Measurements from ENCODE around the gene WWC1. TPM values are rescaled to one million over a fixed set of nuclear protein-coding genes. Genes with fewer than 3 reads are reported as not detected.

The WWC1 gene
- polyA plus RNA-seq, 1 experiment, result 5.2 TPM

- Histone ChIP-seq H3K27ac (ENCODE audit: low read depth, low read length) (no peak overlapping the region), H3K9me3 (ENCODE audit: control insufficient read depth, insufficient read depth, low read length) (no peaks in the 10 kb centered on the region; the same call in 1 of the 2 replicates), H3K27me3 (ENCODE audit: control insufficient read depth, insufficient read depth, low read length) (no peaks in the 10 kb centered on the region), H3K4me3 (ENCODE audit: low read depth, low read length) (no peak overlapping the region)
- DNase-seq (ENCODE audit: low read depth, low spot score), result no peak
- TF ChIP-seq CTCF (IDR thresholded peaks at IDR 0.05; ENCODE audit: low read depth, low read length), result no peak
- CTCF ChIA-PET, result no interaction called here
- POLR2A ChIA-PET, result no interaction called here
Observed at GRCh38 chr5:168457542-168457941, 166.1 kb downstream of the WWC1 start.

- no peak for TF ChIP-seq CTCF (IDR thresholded peaks at IDR 0.05; ENCODE audit: low read depth, low read length)
- CTCF ChIA-PET, result no interaction called here
Observed at GRCh38 chr5:168460606-168461005, 169.2 kb downstream of the WWC1 start.

DNA sequence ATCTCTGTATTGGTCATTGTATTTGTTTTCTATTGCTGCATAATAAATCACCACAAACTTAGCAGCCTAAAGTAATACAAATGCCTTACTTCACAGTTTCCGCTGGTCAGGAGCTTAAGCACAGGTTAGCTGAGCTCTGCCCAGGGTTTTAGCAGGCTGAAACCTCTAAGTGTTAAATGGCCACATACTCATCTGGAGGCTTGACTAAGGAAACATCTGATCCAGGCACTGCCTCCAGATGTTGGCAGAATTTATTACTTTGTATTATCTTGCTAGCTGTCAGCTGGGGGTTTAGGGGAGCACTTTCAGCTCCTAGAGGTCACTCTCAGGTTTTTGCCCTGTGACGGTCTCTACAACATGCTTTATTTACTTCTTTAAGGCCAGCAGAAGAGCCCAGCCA, 171.6 kb downstream of the WWC1 start:
- DNase-seq (ENCODE audit: low read depth, low spot score), result no peak
- CTCF ChIA-PET, result interaction anchor here (1.1 kb wide), 1 partner anchor 23 kb away, joined by 4 read pairs; the partner anchor contains the start of gene RARS1
- H3K4me3 ChIP-seq (ENCODE audit: low read depth, low read length), result no peak overlapping the region

More at GRCh38 chr5:168460606-168461005, 169.2 kb downstream of the WWC1 start:
- H3K9me3 ChIP-seq (ENCODE audit: control insufficient read depth, insufficient read depth, low read length), result no peaks in the 10 kb centered on the region; the same call in 1 of the 2 replicates
- no peak overlapping the region for H3K27ac ChIP-seq (ENCODE audit: low read depth, low read length)
- H3K27me3 ChIP-seq (ENCODE audit: control insufficient read depth, insufficient read depth, low read length), result no peaks in the 10 kb centered on the region
- DNase-seq (ENCODE audit: low read depth, low spot score), result no peak
- POLR2A ChIA-PET, result no interaction called here
- no peak overlapping the region for H3K4me3 ChIP-seq (ENCODE audit: low read depth, low read length)

GRCh38 chr5:168464214-168464613, 172.8 kb downstream of the WWC1 start:
- Histone ChIP-seq H3K27me3 (ENCODE audit: control insufficient read depth, insufficient read depth, low read length) (no peaks in the 10 kb centered on the region), H3K27ac (ENCODE audit: low read depth, low read length) (peak overlapping the region; percentile 31), H3K9me3 (ENCODE audit: control insufficient read depth, insufficient read depth, low read length) (no peaks in the 10 kb centered on the region), H3K4me3 (ENCODE audit: low read depth, low read length) (no peak overlapping the region)
- no peak for TF ChIP-seq CTCF (IDR thresholded peaks at IDR 0.05; ENCODE audit: low read depth, low read length)
- POLR2A ChIA-PET, result no interaction called here
- DNase-seq (ENCODE audit: low read depth, low spot score), result no peak
- CTCF ChIA-PET, result no interaction called here

More for the DNA sequence above, 171.6 kb downstream of the WWC1 start:
- no peak for TF ChIP-seq CTCF (IDR thresholded peaks at IDR 0.05; ENCODE audit: low read depth, low read length)
- H3K27ac ChIP-seq (ENCODE audit: low read depth, low read length), result no peak overlapping the region
- POLR2A ChIA-PET, result no interaction called here
- H3K27me3 ChIP-seq (ENCODE audit: control insufficient read depth, insufficient read depth, low read length), result no peaks in the 10 kb centered on the region
- H3K9me3 ChIP-seq (ENCODE audit: control insufficient read depth, insufficient read depth, low read length), result no peaks in the 10 kb centered on the region

- DNase-seq (ENCODE audit: low read depth, low spot score), result no peak
- Histone ChIP-seq H3K27me3 (ENCODE audit: control insufficient read depth, insufficient read depth, low read length) (no peaks in the 10 kb centered on the region), H3K4me3 (ENCODE audit: low read depth, low read length) (no peak overlapping the region), H3K27ac (ENCODE audit: low read depth, low read length) (no peak overlapping the region), H3K9me3 (ENCODE audit: control insufficient read depth, insufficient read depth, low read length) (no peaks in the 10 kb centered on the region)
- no peak for TF ChIP-seq CTCF (IDR thresholded peaks at IDR 0.05; ENCODE audit: low read depth, low read length)
- ChIA-PET POLR2A (no interaction called here), CTCF (interaction anchor here (0.9 kb wide), 1 partner anchor 13 kb away, joined by 3 read pairs; no protein-coding TSS in a partner anchor)
Observed at GRCh38 chr5:168464641-168465040, 173.2 kb downstream of the WWC1 start.
